Activated CD4-positive, alpha-beta T cell treated with anti-CD3 and anti-CD28 coated beads, Interleukin-10, Interleukin-2, amounts not matched to agents 100 ng/mL and 50 ng/mL, durations not matched to agents 16 hours and 8 hours (primary cell): ENCODE data around the gene NEK3.
A peak's percentile ranks its signal among the peaks of the same experiment; 100 is the strongest.
"Not testable (repeated sequence)": the region's sequence is repeated elsewhere in the genome, so short reads cannot be mapped to it uniquely, and the experiment has no call there.

ENCODE experiments used
- DNase-seq: peaks from one replicate; pipeline ENCODE4 v3.0.0-alpha.2; 2020

NEK3 gene, protein sequence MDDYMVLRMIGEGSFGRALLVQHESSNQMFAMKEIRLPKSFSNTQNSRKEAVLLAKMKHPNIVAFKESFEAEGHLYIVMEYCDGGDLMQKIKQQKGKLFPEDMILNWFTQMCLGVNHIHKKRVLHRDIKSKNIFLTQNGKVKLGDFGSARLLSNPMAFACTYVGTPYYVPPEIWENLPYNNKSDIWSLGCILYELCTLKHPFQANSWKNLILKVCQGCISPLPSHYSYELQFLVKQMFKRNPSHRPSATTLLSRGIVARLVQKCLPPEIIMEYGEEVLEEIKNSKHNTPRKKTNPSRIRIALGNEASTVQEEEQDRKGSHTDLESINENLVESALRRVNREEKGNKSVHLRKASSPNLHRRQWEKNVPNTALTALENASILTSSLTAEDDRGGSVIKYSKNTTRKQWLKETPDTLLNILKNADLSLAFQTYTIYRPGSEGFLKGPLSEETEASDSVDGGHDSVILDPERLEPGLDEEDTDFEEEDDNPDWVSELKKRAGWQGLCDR

DNA sequence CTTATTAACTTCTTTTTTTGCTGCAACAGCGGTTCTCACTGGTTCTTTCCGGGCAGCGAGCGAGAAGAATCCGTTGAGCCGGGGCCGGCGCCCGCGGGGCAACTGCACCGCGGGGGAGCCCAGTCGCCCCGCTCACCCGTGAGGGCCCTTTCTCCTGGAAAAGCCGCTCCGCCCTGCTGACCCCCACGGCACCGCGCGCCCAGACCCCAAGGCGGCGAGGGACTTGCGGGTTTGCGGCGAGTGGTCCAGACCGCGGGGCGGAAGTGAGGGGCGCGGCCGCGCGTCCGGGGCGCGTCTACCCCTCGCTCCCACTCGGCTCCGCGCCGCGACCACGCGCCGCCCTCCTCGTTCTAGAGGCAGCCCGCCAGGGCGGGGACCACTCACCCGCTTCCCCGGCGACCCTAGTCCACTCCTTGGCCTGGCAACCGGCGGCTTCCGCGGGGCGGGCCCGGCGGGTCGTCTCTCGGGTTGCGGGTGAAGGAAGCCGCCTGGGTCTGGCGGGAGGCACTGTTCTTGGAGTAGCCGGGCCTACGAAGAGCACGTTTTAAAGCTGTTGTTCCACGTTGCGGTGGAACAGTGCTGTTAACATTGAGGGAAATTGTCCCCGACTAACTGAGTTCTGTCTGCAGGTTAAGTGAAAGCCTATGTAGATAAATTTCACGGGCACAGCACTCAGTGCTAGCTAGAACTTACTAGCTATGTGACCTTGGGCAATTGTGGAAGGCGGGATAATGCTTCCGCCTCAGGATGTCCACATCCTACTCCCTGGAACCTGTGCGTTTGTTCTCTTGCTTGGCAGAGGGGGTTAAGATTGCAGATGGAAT, at the start of gene NEK3:
Gene NEK3 (minus strand): TSS at position 439 of the 824 bp plus-strand sequence. CDS start 3,406 bp downstream, outside the sequence.
- peak; percentile 62 for DNase-seq

DNA sequence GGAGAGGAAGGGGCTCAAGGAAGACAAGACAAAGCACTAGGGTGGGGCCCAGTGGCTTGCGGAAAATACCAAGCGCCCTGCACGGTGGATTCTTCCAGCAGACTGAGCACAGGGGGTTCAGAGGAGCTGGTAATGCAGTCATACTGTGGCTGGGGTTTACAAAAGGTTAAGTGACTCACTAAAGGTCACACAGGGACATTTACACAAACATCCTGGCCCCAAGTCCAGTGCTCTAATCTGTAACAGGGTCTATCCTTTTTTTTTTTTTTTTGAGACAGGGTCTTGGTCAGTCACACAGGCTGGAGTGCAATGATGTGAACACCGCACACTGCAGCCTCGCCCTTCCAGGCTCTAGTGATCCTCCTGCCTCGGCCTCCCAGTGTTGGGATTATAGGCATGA, 49.0 kb upstream of the NEK3 start:
- DNase-seq: not testable (repeated sequence)

DNA sequence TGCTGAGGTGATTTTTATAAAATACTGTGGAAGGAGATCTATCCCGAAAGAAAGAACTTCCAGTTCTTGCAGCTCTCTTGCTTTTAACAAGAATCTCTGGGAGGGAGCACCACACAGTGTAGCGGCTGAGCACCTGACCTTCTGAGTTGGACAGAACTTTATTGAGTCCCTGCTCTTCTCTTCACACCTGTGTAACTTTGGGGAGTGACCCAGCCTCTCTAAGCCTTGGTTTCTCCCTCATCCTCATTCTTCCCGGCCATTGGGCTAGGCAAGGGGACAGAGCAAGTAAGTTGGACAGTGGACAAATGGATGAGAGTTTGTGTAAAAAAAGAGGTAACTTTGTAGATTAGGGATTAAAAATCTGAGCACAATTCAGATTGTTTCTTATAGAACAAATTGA, 48.5 kb upstream of the NEK3 start:
- not testable (repeated sequence) for DNase-seq

DNA sequence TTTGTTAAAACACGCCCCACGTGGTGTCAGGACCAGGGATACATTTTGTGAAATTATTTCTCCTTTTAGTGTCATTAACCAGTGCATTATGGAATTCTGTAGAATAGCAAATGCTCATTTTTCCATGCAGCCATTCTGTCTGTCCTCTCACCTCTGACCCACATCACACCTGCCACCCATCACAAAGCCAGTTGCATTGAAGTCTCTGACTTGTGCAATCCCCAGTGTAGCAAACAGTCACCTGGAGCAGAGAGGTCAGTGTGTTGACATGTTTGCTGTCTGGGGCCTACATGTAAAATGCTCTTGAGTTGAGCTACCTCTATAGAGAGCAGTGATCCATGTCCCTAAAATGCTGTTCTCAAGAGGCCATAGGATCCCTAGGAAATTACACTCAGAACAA, 47.9 kb upstream of the NEK3 start:
- not testable (repeated sequence) for DNase-seq

DNA sequence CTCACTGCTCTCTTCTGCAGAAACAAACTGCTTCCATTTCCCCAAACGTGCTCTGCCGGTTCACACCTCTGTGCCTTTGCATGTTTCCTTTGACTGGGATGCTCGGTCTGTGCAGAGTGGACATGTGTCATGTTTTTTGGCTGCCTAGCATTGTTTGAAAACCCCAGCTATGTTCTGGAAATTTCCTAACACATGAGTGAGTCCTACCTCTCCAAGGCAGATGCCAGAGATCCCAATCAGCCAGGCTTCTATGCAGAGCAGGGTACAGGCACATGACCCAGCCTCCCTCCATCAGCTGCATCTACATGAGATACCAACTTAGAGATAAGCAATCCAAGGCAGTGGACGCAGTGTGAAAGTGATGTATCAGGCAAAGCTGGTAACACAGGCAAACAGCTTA, 45.1 kb upstream of the NEK3 start:
- DNase-seq: not testable (repeated sequence)

DNA sequence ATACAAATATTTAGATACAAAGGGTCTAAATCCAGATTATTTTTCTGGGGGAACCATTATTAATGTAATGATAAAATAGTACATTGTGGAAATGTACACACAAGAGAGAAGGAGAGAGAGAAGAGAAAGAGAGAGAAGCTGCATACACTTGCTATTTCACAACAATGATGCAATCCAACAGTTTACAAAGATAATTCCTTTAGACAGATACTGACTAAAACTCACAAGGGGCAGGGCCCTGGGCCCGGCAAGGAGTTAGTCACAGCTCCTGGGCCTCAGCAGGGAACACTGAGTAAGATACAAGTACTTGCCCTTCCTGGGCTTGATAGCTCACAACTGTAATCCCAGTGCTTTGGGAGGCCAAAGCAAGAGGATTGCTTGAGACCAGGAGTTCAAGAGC, 44.5 kb upstream of the NEK3 start:
- DNase-seq: not testable (repeated sequence)

DNA sequence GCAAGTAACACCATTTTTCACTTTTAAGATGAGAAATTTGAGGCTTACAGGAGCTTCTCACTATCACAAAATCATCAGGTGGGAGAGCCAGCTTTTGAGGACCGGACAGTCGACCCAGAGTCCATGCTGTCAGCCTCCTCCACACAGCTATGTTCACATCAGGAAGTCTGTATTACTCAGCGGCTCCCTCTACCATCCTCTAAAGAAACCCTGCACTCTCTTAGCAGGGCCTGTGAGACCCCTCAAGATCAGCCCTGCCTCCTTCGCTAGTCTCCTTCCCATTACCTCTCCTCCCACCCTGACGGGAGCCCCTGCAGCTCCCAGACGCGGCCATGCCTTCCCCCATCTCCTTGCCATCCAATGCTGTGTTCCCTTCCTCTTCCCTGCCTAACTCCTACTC, 43.1 kb upstream of the NEK3 start:
- DNase-seq: not testable (repeated sequence)

DNA sequence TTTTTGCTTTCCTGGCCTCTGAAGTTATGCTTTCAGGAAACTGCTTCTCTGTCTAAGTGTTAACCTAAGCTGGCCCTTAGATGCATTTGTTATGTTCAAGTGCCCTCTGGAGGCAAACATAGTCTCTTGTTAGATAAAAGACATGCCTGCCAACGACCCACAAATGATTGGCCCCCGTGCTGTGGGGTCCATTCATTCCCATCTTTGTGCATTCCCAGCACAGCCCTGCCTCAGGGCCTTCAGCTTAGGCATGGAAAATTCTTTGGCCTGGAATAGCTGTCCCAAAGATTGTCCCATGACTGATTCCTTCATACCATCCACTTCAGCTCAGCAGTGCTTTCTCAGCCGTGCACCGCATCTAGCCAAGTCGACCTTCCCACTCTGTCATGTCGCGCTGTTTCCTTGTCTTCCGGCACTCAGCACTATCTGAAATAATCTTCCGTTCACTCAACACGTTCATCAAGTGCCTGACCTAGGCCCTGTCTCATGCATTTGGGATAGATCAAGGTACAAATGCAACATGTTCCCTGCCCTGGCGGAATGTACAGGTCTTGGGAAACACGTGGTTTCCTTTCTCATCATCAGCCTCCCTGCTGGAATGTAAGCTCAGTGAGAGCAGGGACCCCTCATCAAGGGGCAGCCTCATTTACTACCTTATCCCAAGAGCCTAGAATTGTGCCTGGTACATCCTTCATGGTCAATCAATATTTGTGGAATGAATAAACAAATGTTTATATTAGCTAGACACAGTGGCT, 42.2 kb upstream of the NEK3 start:
- peak; percentile 41 for DNase-seq

DNA sequence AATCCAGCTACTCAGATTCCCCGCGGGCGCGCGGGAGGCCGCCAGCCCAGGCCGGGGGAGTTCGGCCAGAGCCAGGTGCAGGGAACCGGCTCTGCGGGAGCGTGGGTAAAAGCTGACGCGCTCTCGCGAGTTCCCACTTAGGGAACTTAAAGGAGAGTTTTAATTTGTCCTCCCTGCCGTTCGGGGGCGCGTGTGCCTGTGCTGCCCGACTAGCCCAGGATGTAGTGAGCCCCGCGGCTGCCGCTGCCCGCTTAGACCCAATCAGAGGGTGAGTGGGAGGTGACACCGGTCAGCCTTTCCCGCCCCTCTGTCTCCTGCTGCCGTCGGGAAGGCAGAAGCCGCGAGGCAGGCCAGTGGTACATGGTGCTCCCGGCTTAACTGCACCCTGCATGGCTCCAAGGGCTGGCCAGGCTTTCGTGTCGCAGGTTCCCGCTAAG, 36.0 kb upstream of the NEK3 start:
- peak; percentile 82 for DNase-seq

DNA sequence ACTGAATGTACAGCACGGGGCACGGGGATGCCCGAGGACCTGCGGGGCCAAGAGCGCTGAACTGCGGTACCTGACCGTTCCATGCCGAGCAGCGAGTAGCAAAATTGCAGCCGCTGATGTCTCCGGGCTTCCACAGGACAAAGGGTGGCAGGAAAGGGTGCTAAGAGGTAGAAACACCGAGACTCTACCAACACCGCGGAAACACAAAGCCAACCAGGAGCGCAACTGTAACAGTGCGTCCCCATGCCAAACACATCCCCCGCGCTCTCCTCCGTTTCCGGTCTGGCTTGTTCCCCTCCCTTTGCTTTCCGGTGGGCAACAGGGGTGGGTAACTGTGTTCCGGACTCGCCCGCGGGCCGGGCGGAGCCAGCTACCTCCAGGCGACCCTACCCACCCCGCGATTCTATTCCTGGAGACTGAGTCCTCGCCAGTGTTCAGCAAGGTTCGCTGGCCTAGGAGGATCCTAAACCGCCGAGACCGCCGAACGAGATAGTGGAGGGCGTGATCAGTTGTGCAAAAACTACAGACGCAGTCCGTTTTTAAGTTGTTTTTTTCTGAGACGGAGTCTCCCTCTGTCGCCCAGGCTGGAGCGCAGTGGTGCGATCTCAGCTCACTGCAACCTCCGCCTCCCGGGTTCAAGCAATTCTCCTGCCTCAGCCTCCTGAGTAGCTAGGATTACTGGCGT, 34.9 kb upstream of the NEK3 start:
- DNase-seq: peak; percentile 91

DNA sequence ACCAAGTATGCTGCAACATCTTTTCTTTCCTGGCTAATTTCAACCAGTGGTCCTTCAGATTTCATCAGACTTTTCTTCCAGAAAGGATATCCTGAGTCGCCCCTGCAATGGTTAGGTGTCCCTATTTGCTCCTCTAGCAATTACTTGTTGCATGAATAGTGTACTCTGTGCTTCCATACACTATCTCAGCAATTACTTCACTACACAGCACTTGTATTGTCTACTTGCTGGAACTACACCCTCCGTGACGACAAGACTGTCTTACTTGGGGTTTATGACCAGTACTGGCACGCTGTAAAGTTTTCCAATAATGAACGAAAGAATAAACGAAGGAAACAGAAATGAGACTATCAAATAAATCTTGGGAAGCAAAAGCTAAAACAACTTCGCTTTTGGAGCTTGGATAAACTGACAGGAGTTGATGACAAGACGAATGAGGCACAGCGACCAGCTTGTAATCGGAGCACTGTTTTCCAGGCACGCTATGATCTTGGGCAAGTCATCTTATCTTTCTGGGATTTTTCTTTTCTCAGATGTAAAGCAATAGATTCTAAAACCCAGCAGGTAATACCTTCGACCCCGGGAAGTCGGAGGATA, 34.3 kb upstream of the NEK3 start:
- DNase-seq: peak; percentile 18

DNA sequence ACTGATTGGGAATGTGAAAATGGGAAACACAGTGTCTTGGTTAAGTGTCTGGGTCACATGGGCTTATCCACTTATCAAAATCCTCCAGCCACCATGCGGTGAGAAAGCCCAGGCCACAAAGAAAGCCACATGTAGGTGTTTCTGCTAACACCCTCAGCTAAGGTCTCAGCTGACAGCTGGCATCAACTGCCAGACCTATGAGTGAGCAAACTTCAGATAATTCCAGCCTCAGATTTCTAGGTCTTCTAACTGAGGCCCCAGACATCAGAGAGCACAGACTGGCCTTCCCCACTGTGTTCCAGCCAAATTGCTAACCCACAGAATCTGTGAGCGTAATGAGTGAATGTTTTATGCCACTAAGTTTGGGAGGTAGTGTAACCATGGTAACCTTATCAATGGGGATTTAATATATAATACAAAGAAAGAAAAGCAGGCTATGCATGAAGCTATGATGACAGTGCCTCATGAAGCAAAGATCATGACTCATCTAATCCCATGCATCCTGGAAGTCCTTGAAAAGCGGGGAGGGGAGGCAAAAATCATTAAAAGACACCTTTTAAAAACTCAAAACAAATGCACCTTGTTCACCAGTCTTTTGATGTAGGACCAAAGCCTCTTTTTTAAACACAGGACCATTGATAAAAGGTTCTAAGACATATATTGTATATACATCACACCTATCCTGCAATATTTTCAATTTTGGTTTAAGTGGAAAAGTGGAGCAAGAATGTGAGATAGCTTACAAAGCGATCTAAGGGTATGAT, 28.2 kb upstream of the NEK3 start:
- peak; percentile 26 for DNase-seq

DNA sequence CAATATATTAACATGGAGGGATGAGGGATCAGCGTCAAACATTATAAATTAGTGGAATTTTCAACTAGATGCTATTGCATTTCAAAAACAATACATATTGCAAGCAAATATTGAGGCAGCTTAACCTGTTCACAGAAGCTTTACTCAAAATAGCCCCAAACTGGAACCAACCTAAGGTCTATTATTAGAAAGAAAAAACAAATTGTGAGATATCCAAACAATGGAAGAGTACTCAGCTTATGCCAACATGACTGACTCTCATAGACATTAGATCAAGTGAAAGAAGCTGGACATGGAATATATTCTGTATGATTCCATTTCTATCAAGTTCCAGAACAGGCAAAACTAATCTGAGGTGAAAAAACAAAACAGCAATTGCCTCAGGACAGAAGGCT, 27.6 kb upstream of the NEK3 start:
- no peak for DNase-seq

DNA sequence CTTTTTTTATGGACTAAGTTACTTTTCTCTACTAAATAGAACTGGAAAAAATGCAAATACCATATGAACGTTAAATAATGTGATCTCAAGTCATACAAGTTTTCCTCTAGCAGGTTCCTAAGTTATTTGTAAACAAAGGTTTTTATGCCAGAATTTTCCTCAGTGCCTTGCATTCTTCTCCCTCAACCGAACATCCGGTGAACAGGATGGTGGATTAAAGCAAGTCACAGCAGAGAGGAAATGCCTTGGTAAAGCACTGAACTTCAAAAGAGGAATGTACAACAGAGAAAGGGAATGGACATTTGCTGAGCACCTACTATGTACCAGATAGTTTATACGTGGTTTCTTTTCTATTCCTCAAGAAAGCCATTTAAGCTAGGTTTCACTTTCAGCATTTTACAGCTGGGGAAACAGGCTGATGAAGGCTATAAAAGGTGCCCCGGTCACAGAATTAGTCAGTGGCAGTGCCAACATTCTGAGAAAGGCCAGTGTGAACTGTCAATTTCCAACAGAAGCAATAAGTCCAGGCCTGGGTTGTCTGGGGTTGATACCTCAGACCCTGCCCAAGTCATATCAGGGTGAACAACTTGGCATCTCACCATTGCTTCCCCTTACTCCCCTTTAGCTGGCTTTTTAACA, 22.0 kb upstream of the NEK3 start:
- peak; percentile 16 for DNase-seq

DNA sequence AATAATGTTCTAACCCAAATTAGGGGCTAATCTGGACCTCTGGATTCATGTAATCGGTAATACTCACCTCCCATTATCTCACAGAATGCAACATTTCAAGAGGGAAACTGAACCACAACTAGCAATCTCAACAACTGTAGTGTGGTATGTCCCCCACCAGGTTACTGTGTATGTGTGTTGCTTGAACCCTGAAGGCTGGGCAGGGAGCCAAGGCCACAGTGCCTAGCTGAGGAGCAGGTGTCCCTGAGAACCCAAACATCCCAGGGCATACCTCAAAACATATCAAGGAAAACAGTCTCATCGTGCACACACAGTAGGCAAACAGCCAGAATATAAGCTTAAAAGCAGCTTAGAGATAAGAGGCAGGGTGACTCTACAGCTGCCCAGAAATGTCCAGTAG, 20.5 kb upstream of the NEK3 start:
- no peak for DNase-seq

DNA sequence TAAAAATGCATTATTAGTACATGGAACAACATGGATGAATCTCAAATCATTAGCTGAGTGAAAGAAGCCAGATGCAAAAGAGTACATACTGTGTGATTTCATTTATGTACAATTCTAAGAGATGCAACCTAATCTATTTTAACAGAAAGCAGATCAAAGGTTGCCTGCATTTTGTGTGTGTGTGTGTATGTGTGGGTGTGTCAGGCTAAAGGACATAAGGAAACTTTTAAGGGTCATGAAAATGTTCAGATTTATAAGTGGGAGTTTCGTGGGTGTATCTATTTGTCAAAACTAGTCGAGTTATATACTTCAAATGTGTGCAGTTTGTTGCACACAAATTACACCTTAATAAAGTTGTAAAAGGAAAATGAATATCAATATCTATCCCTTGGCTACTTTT, 17.9 kb upstream of the NEK3 start:
- no peak for DNase-seq

DNA sequence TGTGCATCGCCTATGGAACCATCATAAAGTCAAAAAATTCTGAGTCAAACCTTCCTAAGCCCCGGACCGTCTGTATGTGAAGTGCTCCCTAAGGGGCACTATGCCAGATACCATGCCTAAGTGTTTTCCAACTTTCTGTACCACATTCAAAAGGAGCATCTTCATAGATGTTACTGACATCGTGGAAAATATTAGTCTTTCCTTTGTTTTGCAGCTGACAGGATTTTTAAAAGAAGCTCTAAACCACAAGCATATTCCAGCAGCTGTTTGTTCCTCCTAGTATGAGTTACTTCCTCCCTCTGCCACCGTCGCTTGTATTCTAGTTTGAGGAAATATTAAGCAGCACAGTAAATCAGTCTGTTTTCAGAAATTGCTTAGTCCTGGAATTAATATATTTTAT, 14.6 kb upstream of the NEK3 start:
- DNase-seq: peak; percentile 17

DNA sequence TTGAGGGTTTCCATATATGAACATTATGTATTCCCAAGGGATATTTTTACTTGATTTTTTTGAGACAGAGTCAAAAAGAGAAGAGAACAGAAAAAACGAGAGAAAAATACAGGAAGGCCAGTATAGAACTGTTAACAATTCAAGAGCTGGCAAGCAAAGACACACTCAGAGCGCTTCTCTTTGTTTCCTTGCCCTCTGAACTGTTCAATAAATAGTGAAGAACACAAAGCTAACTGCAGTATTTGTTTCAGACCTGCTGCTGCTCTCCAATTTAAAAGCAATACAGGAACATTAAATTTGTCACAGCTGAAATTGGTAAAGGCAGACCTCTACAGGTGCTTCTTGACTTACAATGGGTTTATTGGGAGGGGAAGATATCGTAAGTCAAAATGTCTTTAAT, 14.0 kb upstream of the NEK3 start:
- DNase-seq: no peak

DNA sequence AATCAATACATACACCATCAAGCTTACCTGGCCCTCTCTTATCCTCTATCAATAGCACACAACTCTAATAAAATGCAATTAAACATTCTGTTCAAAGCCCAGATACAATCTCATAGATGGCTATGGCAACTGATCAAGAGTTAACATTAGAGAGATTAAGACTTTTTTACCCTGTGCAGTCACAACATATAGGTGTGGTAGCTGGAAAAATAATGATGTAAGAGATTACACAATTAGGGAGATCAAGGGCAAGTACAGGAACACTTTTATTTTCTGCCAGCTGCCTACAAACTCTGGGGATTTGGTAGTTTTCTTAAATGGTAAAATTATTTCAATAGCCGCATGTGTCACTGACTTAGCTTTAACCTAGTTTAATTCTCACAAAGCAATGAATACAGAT, 12.3 kb upstream of the NEK3 start:
- not testable (repeated sequence) for DNase-seq

DNA sequence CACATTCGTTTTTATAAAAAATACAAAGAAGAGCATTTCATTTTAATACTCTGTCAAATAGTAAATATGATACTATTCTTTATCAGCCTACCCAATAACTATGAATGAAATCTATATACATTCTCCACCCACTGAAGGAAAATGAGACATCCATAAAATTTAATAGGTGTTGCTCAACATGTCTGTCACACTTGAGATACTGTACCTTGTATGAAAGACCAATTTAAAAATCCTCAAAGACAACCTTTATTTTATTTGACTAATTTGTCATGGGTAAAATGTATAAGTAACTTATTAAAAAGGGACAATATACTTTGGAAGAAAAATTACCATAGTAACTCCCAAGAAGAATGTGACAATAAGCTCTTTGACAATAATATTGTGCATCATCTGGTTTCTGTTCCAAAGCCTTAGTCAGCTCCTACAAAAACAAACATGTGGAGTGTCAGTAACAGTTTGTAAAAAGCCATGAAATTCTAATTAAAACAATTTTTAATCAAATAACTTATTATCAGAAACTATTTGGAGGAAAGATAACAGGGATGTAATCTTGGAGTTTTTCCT, 11.5 kb upstream of the NEK3 start:
- DNase-seq: not testable (repeated sequence)
